ENCODE measurements around the gene TMEM213. TPM values are rescaled to one million over a fixed set of nuclear protein-coding genes. Genes with fewer than 3 reads are reported as not detected.

Gene TMEM213
- total RNA-seq, 1 experiment from 2014 or later, result not detected

DNA sequence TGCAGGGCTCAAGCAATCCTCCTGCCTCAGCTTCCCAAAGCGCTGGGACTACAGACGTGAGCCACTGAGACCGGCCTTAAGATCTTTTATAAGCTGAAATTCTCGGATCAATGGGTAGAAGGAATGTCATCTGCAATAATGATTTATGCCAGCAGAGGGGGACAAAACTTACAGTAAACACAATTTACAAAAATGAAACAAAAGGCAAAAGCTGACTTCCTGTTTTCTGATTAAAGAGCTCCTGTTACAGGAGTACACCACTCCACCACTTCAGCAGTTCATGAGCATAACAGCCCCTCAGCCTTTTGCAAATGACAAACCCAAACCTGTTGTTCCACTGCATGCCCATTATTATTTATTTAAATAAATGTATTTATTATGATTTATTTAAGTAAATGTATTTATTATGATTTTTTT is 88.7 kb downstream of the TMEM213 start:
- in situ Hi-C loops (cut with HindIII; ENCODE audit: low pct_unique_long_range_greater_than_20kb, low sequenced_read_pairs), result no loop called here
- DNase-seq (ENCODE audit: low read depth), result peak; percentile 51

DNA sequence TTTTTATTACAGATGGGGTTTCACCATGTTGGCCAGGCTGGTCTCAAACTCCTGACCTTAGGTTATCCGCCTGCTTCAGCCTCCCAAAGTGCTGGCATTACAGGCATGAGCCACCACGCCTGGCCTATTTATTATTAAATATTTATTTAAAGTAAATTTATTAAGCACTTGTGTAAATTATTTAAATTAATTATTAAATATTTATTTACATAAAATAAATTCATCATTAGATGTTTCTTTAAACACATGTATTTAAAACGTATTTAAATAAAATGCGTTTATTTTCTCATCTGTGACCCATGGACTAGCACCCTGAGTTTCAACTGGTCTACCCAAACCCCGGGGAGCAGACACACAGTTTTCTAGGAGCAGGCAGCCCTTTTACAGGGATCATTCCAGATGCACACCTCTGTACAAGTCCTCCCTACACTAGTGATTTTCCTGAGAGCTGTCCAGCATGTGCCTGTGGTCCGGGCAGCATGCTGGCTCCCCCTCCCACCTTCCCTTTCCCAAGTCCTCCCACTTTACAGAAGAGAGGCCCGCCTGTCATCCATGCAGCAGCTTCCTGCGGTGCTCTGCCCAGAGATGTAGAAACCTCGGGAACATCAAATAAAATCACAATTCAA is 89.4 kb downstream of the TMEM213 start:
- in situ Hi-C loops (cut with HindIII; ENCODE audit: low pct_unique_long_range_greater_than_20kb, low sequenced_read_pairs), result no loop called here
- DNase-seq (ENCODE audit: low read depth), result no peak

Other genes starting within 250 kb of the TMEM213 start
- not detected in 2 replicates for gene SVOPL, start 96.6 kb upstream of the TMEM213 start, total RNA-seq (2014; rRNA removed; shearing (Covaris generic); ENCODE audit: low replicate concordance)
- gene ATP6V0A4, start 202 bp downstream of the TMEM213 start, total RNA-seq (2014; rRNA removed; shearing (Covaris generic); ENCODE audit: low replicate concordance), result 1.4 TPM in 1 of 2 replicates, not detected in the other
- gene KIAA1549, start 183.4 kb downstream of the TMEM213 start, total RNA-seq (2014; rRNA removed; shearing (Covaris generic); ENCODE audit: low replicate concordance), result 0.58 and 1.6 TPM in 2 replicates
- 14.2 and 25.1 TPM in 2 replicates for gene ZC3HAV1L, start 238.0 kb downstream of the TMEM213 start, total RNA-seq (2014; rRNA removed; shearing (Covaris generic); ENCODE audit: low replicate concordance)

Measured in Caki2 (cell line).